DMS53 treated with DMSO at 0.1 percent for 48 hours (cell line): ENCODE data around the gene SNX25.
"Not testable (repeated sequence)": the region's sequence is repeated elsewhere in the genome, so short reads cannot be mapped to it uniquely, and the experiment has no call there.

Source experiments
- DNase-seq: peaks from one replicate; lab custom pipeline; 2025; ENCODE audit not compliant: unreplicated experiment; lab: John Stamatoyannopoulos, UW

The SNX25 gene

DNA sequence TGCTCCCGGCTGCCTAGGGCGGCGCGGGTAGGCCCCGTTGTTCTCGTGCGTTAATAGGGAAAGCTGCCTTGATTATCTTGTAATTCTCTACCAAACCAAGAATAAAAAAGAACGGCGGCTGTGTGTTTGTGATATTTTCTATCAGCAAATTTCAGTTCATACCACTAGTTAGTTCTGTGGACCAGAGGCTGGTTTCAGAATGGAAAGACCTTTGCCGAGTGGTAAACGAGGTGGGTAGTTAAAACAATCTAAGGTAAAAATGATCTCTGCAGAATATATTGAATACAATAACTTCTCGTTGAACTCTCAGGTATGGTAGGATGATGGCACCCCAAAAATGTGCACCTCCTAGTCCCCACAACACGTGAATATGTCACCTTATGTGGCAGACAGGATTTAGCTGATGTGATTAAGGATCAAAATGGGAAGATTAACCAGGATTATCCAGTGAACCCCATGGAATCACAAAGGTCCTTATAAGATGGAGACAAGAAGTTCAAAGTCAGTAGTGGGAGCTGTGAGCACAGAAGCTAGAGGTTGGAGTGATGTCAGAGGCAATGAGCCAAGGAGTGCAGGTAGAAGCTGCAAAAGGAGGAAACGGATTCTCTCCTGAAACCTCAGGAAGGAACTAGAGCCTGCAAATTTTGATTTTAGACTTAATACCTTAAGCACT lies 5.0 kb upstream of the SNX25 start:
- DNase-seq, result no peak

- DNase-seq, result not testable (repeated sequence)
These were observed 4.3 kb upstream of the SNX25 start for GRCh38 chr4:185205073-185205472.

GRCh38 chr4:185205697-185206342 lies 3.6 kb upstream of the SNX25 start:
- no peak for DNase-seq

- no peak for DNase-seq
These were observed 1.9 kb upstream of the SNX25 start for GRCh38 chr4:185207466-185207865.

DNA sequence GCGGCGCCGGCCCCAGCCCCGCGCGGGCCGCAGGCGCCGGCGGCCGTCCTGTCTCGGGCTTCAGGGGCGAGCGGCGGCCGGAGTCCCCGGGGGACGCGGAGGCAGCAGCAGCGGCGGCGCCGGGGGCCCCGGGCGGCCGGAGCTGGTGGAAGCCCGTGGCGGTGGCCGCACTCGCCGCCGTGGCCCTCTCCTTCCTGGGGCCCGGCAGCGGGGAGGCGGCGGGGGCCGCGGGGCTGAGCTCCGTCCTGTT lies 379 bp downstream of the SNX25 start:
- not testable (repeated sequence) for DNase-seq

GRCh38 chr4:185210102-185210981 lies 944 bp downstream of the SNX25 start:
- peak; percentile 1 for DNase-seq

GRCh38 chr4:185211035-185211434 lies 1.6 kb downstream of the SNX25 start:
- no peak for DNase-seq

GRCh38 chr4:185211641-185212040 lies 2.2 kb downstream of the SNX25 start:
- DNase-seq, result no peak

DNA sequence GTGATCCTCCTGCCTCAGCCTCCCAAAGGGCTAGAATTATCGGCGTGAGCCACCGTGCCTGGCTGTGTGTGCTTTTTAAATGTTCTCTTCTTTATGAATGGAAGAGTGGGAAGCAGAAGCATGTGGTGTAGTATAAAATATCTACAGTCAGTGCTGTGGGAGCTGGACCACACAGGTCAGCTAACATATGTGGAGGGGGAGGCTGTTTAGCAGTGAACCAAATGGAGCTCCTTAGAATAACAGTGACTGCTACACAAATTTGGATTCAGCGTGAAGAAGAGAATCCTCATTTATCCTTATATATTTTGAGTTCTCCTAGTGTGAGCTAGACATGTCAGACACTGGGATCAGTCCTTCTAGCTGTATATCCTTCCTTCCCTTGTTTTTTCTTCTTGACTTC lies 3.2 kb downstream of the SNX25 start:
- no peak for DNase-seq

GRCh38 chr4:185213877-185214276 lies 4.5 kb downstream of the SNX25 start:
- no peak for DNase-seq

DNA sequence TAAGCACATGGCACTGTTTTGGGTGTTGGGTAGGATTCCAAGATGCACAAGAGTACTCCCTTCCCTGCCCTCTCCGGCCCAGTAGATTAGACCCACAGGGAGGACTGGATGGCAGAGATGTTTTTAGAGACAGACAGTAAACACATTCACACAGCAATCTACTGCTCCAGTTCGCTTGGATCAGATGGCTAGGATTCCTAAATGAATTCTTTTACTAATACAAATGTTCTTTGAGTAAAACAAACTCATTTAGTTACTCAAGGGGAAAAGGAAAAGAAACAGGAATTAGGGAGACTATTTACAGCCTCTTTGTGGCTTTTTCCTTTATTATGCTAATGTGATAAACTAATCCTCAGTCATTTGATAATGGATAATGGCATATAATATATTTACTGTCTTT lies 5.9 kb downstream of the SNX25 start:
- no peak for DNase-seq

DNA sequence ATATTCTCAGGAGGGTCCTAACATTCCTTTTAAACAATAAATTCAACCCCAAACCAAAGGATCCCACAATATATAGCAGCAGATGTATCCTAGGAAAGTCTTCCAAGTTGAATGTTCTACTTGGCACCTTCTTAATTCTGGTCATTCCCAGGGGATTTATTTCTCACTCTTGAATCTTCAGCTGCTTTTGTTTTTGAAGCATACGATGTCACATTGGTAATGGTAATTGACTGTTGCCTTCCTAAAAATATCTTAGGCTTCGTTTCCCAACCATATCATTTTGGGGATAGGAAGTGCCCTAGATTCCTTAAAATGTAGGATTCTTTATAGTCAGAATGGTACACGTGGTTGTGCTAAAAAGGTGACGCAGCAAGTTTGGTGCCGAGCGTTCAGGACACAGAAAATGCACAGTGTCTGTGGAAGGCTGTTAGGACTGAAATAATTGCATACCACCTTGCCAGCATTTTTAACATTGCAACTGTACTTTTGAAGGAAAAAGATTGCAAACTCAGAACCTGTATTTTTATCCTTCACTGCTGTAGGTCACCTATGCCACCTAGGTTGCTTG lies 8.1 kb downstream of the SNX25 start:
- no peak for DNase-seq

DNA sequence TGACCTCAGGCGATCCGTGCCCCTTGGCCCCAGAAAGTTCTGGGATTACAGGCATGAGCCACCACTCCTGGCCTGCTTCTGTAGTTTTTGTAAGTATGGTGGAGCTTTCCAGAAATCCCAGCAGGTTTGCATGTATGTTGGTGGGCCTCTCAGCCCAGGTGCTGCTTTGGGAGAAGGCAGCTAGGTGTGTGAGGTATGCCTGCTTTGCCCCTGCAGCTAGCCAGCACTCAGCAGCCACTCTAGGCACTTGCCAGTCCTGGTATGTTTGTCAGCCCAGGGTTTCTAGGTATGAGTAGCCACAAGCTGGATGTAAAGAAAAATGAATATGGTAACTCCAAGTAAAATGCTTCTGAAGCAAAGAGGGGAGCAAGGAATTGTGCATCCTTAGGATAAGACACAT lies 8.9 kb downstream of the SNX25 start:
- no peak for DNase-seq

DNA sequence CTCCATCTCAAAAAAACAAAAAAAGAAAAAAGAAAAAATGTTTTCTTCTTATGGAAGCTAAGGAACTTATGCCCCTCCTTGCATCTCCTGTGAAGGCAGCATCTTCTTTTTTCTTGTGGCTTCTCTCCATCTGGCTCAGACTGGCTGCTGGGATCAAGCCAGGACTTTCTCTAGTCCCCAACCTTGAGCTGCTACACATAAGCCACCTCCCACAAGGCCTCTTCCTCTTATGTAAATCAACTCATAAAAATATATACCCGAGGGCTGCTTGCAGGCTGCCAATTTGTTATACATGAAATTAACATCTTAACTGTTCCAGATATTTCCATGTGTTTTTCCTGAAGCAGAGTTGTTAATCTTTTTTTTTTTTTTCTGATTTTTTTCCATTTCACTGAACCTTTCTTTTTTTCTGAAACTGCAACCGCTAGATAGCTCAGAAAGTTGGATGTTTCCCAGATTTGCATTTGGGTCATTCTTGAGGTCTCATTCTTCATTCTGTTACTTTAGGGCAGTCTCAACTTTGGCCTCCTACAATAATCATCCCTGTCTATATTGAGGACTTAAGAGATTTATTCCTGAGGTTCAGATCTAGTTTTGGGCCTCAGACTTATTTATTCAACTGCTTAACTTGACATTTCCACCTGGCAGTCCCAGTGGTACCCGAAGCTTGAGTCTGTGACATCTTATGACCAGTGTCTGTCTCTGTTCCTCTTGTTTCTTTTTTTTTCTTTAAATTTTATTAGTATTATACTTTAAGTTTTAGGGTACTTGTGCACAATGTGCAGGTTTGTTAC lies 10.3 kb downstream of the SNX25 start:
- no peak for DNase-seq

DNA sequence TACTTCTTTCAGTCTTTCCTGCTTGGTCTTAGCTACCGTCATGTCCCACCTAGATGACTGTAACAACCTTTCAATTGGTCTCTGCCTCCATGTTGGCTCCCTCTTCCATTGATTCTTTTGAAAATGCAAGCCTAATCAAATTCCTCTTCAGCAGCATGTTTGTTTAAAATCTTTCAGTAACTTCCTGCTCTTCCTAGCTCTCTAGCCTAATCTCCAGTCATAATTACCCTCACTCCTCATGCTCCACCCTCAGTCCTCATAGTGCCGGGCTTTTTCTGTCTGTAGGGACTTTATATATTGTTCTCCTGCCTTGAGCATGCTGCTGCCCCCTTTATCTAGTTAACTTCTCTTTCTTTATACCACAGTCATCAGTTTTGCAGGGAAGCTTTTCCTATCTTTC lies 12.1 kb downstream of the SNX25 start:
- DNase-seq, result no peak

- no peak for DNase-seq
These were observed 12.5 kb downstream of the SNX25 start for GRCh38 chr4:185221912-185222311.

GRCh38 chr4:185222598-185222997 lies 13.2 kb downstream of the SNX25 start:
- DNase-seq, result no peak

- DNase-seq, result no peak
These were observed 15.2 kb downstream of the SNX25 start for GRCh38 chr4:185224597-185224996.

- DNase-seq, result no peak
These were observed 16.5 kb downstream of the SNX25 start for GRCh38 chr4:185225940-185226339.

- no peak for DNase-seq
These were observed 17.7 kb downstream of the SNX25 start for GRCh38 chr4:185227131-185227551.

GRCh38 chr4:185227713-185228278 lies 18.4 kb downstream of the SNX25 start:
- DNase-seq, result no peak
